Nephron (organoid): ENCODE results near the gene CHM.

Source experiments
- H3K27ac Mint-ChIP-seq, 3 experiments: 2 replicates each; pipeline ENCODE4 v1.8.0; 2020; ENCODE audit warnings: mixed read lengths in 3 of 3, mild to moderate bottlenecking in 2 of 3, moderate library complexity in 1 of 3
- H3K27me3 Mint-ChIP-seq: 2 replicates; pipeline ENCODE4 v1.8.0; 2021; ENCODE audit warnings: low read depth, mild to moderate bottlenecking, moderate library complexity, mixed read lengths
- H3K36me3 Mint-ChIP-seq: 2 replicates; pipeline ENCODE4 v1.8.0; 2020; ENCODE audit warnings: low read depth, mixed read lengths
- H3K4me1 Mint-ChIP-seq: 2 replicates; pipeline ENCODE4 v1.8.0; 2020; ENCODE audit warnings: mixed read lengths
- H3K4me3 Mint-ChIP-seq, 3 experiments: 2 replicates each; pipeline ENCODE4 v1.8.0; 2020; ENCODE audit warnings: mild to moderate bottlenecking in 3 of 3, mixed read lengths in 3 of 3, moderate library complexity in 2 of 3
- H3K9me3 Mint-ChIP-seq: 2 replicates; pipeline ENCODE4 v1.8.0; 2020; ENCODE audit warnings: mixed read lengths
- CTCF ChIP-seq, 3 experiments: fragments of 200-600 bp; sonication (generic); IDR thresholded peaks; one replicate each; pipeline ENCODE4 v1.5.0; 2021; ENCODE audit warnings: antibody characterized with exemption in 3 of 3; ENCODE audit not compliant: unreplicated experiment in 3 of 3

The CHM gene, protein sequence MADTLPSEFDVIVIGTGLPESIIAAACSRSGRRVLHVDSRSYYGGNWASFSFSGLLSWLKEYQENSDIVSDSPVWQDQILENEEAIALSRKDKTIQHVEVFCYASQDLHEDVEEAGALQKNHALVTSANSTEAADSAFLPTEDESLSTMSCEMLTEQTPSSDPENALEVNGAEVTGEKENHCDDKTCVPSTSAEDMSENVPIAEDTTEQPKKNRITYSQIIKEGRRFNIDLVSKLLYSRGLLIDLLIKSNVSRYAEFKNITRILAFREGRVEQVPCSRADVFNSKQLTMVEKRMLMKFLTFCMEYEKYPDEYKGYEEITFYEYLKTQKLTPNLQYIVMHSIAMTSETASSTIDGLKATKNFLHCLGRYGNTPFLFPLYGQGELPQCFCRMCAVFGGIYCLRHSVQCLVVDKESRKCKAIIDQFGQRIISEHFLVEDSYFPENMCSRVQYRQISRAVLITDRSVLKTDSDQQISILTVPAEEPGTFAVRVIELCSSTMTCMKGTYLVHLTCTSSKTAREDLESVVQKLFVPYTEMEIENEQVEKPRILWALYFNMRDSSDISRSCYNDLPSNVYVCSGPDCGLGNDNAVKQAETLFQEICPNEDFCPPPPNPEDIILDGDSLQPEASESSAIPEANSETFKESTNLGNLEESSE

DNA sequence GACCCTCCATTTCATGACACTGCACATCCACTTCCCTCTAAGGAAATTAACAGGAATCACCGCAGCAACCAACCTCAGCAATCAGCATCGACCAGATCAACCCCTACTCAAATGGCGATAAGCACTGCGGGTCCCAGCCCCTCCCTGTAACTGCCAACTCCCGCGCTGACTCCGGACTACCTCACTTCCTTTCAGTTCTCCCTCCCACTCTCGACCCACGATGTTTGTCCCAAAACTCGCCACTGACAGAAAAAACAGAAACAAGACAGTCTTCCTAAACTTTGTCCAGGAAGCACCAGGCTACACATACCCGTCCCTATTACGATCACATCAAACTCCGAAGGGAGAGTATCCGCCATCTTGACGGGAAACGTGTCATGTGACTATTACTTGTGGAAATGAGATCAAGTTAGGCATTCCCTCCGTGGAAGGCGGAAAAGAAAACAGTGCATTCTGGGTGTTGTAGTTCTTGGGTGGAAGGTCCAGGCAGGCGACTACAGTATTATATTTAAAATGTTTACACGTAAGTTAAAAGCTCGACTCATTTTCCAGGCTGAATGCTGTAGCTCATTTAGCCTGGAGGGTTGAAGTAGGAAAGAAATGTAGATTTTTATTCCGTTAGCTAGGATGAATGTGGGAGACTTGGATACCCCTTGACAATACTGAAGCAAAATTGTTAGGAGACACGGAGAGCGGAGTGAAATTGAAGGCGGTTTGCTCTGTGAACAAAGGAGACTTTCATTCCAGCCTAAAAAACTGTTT, at the start of gene CHM:
CHM (minus strand) TSS at position 385 of the 762 bp plus-strand sequence; CDS start at position 359, 26 bp downstream.
- no peak for TF ChIP-seq CTCF (IDR thresholded peaks at IDR 0.05; ENCODE audit: unreplicated experiment in 3 of 3)
- H3K9me3 Mint-ChIP-seq, result no peaks in the 10 kb centered on the region
- H3K4me3 Mint-ChIP-seq, result peak within 1 kb of the TSS in 1 of 3 experiments; percentile 53
- no peaks in the 10 kb centered on the region for H3K27me3 Mint-ChIP-seq
- H3K36me3 Mint-ChIP-seq, result peaks cover 12% of the 10 kb centered on the region
- peaks cover 4% of the 10 kb centered on the region for H3K4me1 Mint-ChIP-seq
- H3K27ac Mint-ChIP-seq, result no peak within 1 kb of the TSS

DNA sequence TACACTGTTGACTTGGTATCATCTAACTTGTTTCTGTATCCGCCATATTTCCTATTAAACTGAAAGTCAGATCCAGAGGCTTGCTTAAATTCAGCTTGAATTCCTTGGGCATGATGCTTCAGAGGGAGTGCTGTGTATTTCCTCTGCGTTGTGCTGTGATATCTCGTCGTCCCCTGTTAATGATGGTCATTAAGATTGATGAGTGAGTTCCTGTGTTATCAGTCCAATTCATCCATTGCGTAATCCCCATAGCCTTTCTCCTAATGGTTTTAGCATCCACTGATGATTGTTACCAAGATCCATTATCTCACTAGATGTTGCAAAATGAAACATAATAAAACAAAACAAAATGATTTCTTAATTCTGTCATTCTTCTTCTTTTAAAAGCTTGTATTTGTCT, 31.3 kb upstream of the CHM start:
- H3K4me1 Mint-ChIP-seq, result no peaks in the 10 kb centered on the region
- H3K4me3 Mint-ChIP-seq, result no peak overlapping the region
- no peak overlapping the region for H3K27ac Mint-ChIP-seq
- H3K36me3 Mint-ChIP-seq, result no peaks in the 10 kb centered on the region
- no peak for TF ChIP-seq CTCF (IDR thresholded peaks at IDR 0.05; ENCODE audit: unreplicated experiment in 3 of 3)
- no peaks in the 10 kb centered on the region for H3K27me3 Mint-ChIP-seq
- peaks cover 16% of the 10 kb centered on the region for H3K9me3 Mint-ChIP-seq

- Mint-ChIP-seq H3K27me3 (no peaks in the 10 kb centered on the region), H3K27ac (no peak overlapping the region), H3K4me1 (no peaks in the 10 kb centered on the region), H3K36me3 (no peaks in the 10 kb centered on the region), H3K9me3 (peaks cover 2% of the 10 kb centered on the region), H3K4me3 (no peak overlapping the region)
- TF ChIP-seq CTCF (IDR thresholded peaks at IDR 0.05; ENCODE audit: unreplicated experiment in 3 of 3), result no peak
Measured at GRCh38 chrX:86066998-86067397, 19.6 kb upstream of the CHM start.

GRCh38 chrX:86061407-86061806, 14.0 kb upstream of the CHM start:
- H3K36me3 Mint-ChIP-seq, result no peaks in the 10 kb centered on the region
- no peaks in the 10 kb centered on the region for H3K4me1 Mint-ChIP-seq
- no peaks in the 10 kb centered on the region for H3K27me3 Mint-ChIP-seq
- TF ChIP-seq CTCF (IDR thresholded peaks at IDR 0.05; ENCODE audit: unreplicated experiment in 3 of 3), result no peak
- H3K4me3 Mint-ChIP-seq, result no peak overlapping the region
- H3K9me3 Mint-ChIP-seq, result no peaks in the 10 kb centered on the region
- no peak overlapping the region for H3K27ac Mint-ChIP-seq

DNA sequence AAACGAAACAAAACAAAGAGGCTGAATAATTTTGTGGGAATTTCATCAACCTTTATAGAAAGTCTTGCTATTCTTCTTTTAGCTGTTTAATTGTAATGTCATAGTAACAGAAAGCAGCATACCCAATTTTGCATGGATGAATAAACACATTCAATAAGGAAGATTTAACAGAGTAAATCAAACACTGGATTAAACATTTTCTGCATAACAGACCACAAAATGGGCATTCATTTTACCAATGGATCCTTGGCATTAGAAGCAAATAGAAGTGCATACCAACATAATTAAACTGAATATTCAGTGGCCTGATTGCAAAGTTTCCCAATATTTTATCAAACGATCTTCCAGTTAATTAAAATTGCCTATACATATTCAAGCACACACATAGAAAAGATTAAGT, 4.4 kb upstream of the CHM start:
- H3K27me3 Mint-ChIP-seq, result peaks cover 5% of the 10 kb centered on the region
- no peaks in the 10 kb centered on the region for H3K4me1 Mint-ChIP-seq
- no peaks in the 10 kb centered on the region for H3K36me3 Mint-ChIP-seq
- no peak overlapping the region for H3K4me3 Mint-ChIP-seq
- no peaks in the 10 kb centered on the region for H3K9me3 Mint-ChIP-seq
- H3K27ac Mint-ChIP-seq, result no peak overlapping the region
- TF ChIP-seq CTCF (IDR thresholded peaks at IDR 0.05; ENCODE audit: unreplicated experiment in 3 of 3), result no peak
